Measurements from ENCODE around the gene RNF207. TPM values are rescaled to one million over a fixed set of nuclear protein-coding genes. Genes with fewer than 3 reads are reported as not detected.

RNF207 gene
- total and polyA plus RNA-seq, 2 experiments from 2014 or later, result 29.3 to 30.9 TPM

- no peak overlapping the region for H2AFZ ChIP-seq
- H3K27me3 ChIP-seq, result no peaks in the 10 kb centered on the region
- H3K36me3 ChIP-seq (replicated peaks; ENCODE audit: insufficient read depth, low read depth), result no peaks in the 10 kb centered on the region
- DNase-seq (ENCODE audit: low spot score), result no peak
- no peak overlapping the region for H3K4me3 ChIP-seq
- no peaks in the 10 kb centered on the region for H3K9me2 ChIP-seq (replicated peaks; ENCODE audit: insufficient read depth)
- H3K4me1 ChIP-seq (ENCODE audit: insufficient read depth), result peaks cover 29% of the 10 kb centered on the region
- no peaks in the 10 kb centered on the region for H4K20me1 ChIP-seq (ENCODE audit: insufficient read depth, poor library complexity, severe bottlenecking)
- TF ChIP-seq CTCF (IDR thresholded peaks at IDR 0.05; ENCODE audit: poor library complexity) (no peak), EZH2 (IDR thresholded peaks at IDR 0.05; ENCODE audit: borderline replicate concordance) (no peak), EZH2phosphoT487 (IDR thresholded peaks at IDR 0.05; ENCODE audit: low read depth, severe bottlenecking, unreplicated experiment) (no peak)
- no peaks in the 10 kb centered on the region for H3K79me2 ChIP-seq
- WGBS (ENCODE audit: low lambda C conversion rate, missing lambda C conversion rate), result 96% methylated on average over 11 of the region's 11 CpGs
- H3K4me2 ChIP-seq, result no peak overlapping the region
- no peaks in the 10 kb centered on the region for H3K9me3 ChIP-seq (ENCODE audit: low read depth)
- H3K27ac ChIP-seq, result no peak overlapping the region
Observed at GRCh38 chr1:6266641-6267040, 60.7 kb downstream of the RNF207 start.

DNA sequence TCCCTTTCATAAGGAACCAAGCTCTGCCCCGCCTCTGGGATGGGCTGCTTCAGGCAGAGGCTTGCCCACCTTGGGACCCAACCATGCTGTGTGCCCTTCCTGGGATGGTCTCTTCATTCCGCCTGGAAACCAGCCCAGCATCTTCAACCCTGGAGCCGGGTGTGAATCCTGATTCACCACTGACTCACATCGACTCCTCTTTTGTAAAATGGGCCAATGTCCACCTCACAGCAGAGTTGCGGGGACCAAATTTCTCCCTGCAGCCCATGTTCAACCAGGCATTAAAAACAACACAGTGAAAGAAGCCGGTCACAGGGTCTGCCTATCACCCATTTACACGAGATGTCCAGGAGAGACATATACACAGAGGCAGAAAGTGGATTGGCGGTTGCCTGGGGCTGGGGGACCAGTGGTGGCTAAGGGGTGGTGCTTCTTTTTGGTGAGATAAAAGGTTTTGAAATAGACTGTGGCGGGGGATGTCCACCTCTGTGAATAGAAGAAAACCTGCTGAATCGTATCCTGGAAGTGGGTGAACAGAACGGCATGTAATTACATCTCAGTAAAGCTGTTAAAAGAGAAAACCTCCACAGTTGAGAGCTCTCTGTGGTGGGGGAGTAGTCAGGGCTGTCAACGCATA lies 61.9 kb downstream of the RNF207 start:
- no peak overlapping the region for H3K27ac ChIP-seq
- H3K4me2 ChIP-seq, result no peak overlapping the region
- H4K20me1 ChIP-seq (ENCODE audit: insufficient read depth, poor library complexity, severe bottlenecking), result no peaks in the 10 kb centered on the region
- H3K4me1 ChIP-seq (ENCODE audit: insufficient read depth), result peaks cover 28% of the 10 kb centered on the region
- no peaks in the 10 kb centered on the region for H3K36me3 ChIP-seq (replicated peaks; ENCODE audit: insufficient read depth, low read depth)
- no peak for DNase-seq (ENCODE audit: low spot score)
- TF ChIP-seq EZH2 (IDR thresholded peaks at IDR 0.05; ENCODE audit: borderline replicate concordance) (no peak), CTCF (IDR thresholded peaks at IDR 0.05; ENCODE audit: poor library complexity) (no peak)
- WGBS (ENCODE audit: low lambda C conversion rate, missing lambda C conversion rate), result 84% methylated on average over 12 of the region's 12 CpGs
- H3K27me3 ChIP-seq, result no peaks in the 10 kb centered on the region
- H3K4me3 ChIP-seq, result no peak overlapping the region
- no peaks in the 10 kb centered on the region for H3K79me2 ChIP-seq
- H3K9me2 ChIP-seq (replicated peaks; ENCODE audit: insufficient read depth), result no peaks in the 10 kb centered on the region
- no peaks in the 10 kb centered on the region for H3K9me3 ChIP-seq (ENCODE audit: low read depth)
- H2AFZ ChIP-seq, result no peak overlapping the region

DNA sequence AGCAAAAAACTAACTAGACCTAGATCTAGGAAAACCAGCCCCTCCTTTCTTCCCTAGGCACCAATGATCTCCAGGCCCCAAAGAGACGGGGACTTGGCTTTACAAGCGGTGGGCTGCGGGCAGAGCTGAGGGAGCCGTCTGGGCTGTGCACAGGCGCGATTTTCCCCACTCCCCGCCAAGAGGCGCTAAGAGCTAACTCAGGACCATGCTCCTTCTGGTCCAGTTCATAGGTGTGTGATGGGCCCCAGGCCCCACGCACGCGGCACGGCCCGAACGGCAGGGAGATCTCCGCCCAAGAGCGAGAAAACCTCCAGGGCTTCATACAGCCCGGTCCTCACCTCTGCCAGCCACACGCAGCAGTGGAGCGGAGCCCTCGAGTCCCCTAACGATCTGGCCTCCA lies 62.5 kb downstream of the RNF207 start:
- TF ChIP-seq EZH2phosphoT487 (IDR thresholded peaks at IDR 0.05; ENCODE audit: low read depth, severe bottlenecking, unreplicated experiment) (no peak), CTCF (IDR thresholded peaks at IDR 0.05; ENCODE audit: poor library complexity) (no peak), EZH2 (IDR thresholded peaks at IDR 0.05; ENCODE audit: borderline replicate concordance) (no peak)

More for the DNA sequence above, 62.5 kb downstream of the RNF207 start:
- no peaks in the 10 kb centered on the region for H3K36me3 ChIP-seq (replicated peaks; ENCODE audit: insufficient read depth, low read depth)
- WGBS (ENCODE audit: low lambda C conversion rate, missing lambda C conversion rate), result 80% methylated on average over 21 of the region's 21 CpGs
- H3K4me3 ChIP-seq, result no peak overlapping the region
- no peak overlapping the region for H2AFZ ChIP-seq
- peaks cover 32% of the 10 kb centered on the region for H3K4me1 ChIP-seq (ENCODE audit: insufficient read depth)
- H3K9me3 ChIP-seq (ENCODE audit: low read depth), result no peaks in the 10 kb centered on the region
- H3K27ac ChIP-seq, result no peak overlapping the region
- no peaks in the 10 kb centered on the region for H3K9me2 ChIP-seq (replicated peaks; ENCODE audit: insufficient read depth)
- no peaks in the 10 kb centered on the region for H3K79me2 ChIP-seq
- H3K4me2 ChIP-seq, result no peak overlapping the region
- no peak for DNase-seq (ENCODE audit: low spot score)
- H3K27me3 ChIP-seq, result no peaks in the 10 kb centered on the region
- H4K20me1 ChIP-seq (ENCODE audit: insufficient read depth, poor library complexity, severe bottlenecking), result no peaks in the 10 kb centered on the region
